Loucy (cell line): ENCODE measurements around the gene VPS29.

ENCODE experiments used
- H2AFZ ChIP-seq: fragments of 200-600 bp; sonication (generic); 2 replicates; pipeline ENCODE4 v1.6.0; 2016; ENCODE audit warnings: antibody characterized with exemption, mild to moderate bottlenecking, low read length, moderate library complexity
- H3F3A ChIP-seq: fragments of 200-600 bp; 2 replicates; pipeline ENCODE4 v1.6.0; 2016; ENCODE audit warnings: antibody characterized with exemption, low read depth, mild to moderate bottlenecking
- H3K27me3 ChIP-seq: fragments of 200-600 bp; sonication (generic); 2 replicates; pipeline ENCODE4 v1.6.1; 2014; ENCODE audit warnings: low read length, mild to moderate bottlenecking; ENCODE audit not compliant: insufficient read depth, poor library complexity, severe bottlenecking
- H3K36me3 ChIP-seq: fragments of 200-600 bp; sonication (generic); 2 replicates; pipeline ENCODE4 v1.6.1; 2016; ENCODE audit warnings: low read length; ENCODE audit not compliant: insufficient read depth
- H3K4me1 ChIP-seq: fragments of 200-600 bp; sonication (generic); 2 replicates; pipeline ENCODE4 v1.5.1; 2014; ENCODE audit warnings: low read length, mild to moderate bottlenecking; ENCODE audit not compliant: insufficient read depth, poor library complexity, severe bottlenecking
- H3K4me2 ChIP-seq: fragments of 200-600 bp; sonication (generic); 2 replicates; pipeline ENCODE4 v1.6.0; 2014; ENCODE audit warnings: antibody characterized with exemption, low read length, low read depth, mild to moderate bottlenecking; ENCODE audit not compliant: poor library complexity, severe bottlenecking
- H3K4me3 ChIP-seq: fragments of 200-600 bp; sonication (generic); 2 replicates; pipeline ENCODE4 v1.5.1; 2014; ENCODE audit warnings: low read length, mild to moderate bottlenecking, mixed read lengths; ENCODE audit not compliant: poor library complexity, severe bottlenecking
- H3K79me2 ChIP-seq: fragments of 200-600 bp; sonication (generic); 2 replicates; pipeline ENCODE4 v1.6.1; 2014; ENCODE audit warnings: low read length; ENCODE audit not compliant: insufficient read depth
- H3K9ac ChIP-seq: fragments of 200-600 bp; sonication (generic); 2 replicates; pipeline ENCODE4 v1.6.0; 2014; ENCODE audit warnings: mild to moderate bottlenecking, low read depth, low read length, moderate library complexity; ENCODE audit not compliant: poor library complexity, severe bottlenecking
- H3K9me2 ChIP-seq: fragments of 200-600 bp; sonication (generic); replicated peaks from 2 replicates; pipeline ENCODE4 v1.6.1; 2016; ENCODE audit warnings: low read depth, low read length, mixed read lengths
- H3K9me3 ChIP-seq: fragments of 200-600 bp; sonication (generic); 2 replicates; pipeline ENCODE4 v1.6.1; 2014; ENCODE audit warnings: mild to moderate bottlenecking, antibody characterized with exemption, low read length, low read depth; ENCODE audit not compliant: insufficient read depth
- H4K20me1 ChIP-seq: fragments of 200-600 bp; sonication (generic); 2 replicates; pipeline ENCODE4 v1.6.0; 2014; ENCODE audit warnings: antibody characterized with exemption, low read length, mild to moderate bottlenecking; ENCODE audit not compliant: insufficient read depth, poor library complexity, severe bottlenecking
- EZH2phosphoT487 ChIP-seq: fragments of 200-600 bp; IDR thresholded peaks from 2 replicates; pipeline ENCODE4 v1.6.1; 2018; ENCODE audit warnings: antibody characterized with exemption, mild to moderate bottlenecking, moderate library complexity, borderline replicate concordance
- TF ChIP-seq, protein P1 (sequence below): fragments of 200-600 bp; sonication (generic); conservative IDR thresholded peaks from 2 replicates; pipeline ENCODE4 v1.5.1; 2014; ENCODE audit warnings: mild to moderate bottlenecking, antibody characterized with exemption, low read length

VPS29 gene

GRCh38 chr12:110508071-110508586, 6.2 kb upstream of the VPS29 start:
- no peaks in the 10 kb centered on the region for H3K27me3 ChIP-seq
- H3K4me1 ChIP-seq: no peaks in the 10 kb centered on the region
- H3K9me2 ChIP-seq: no peaks in the 10 kb centered on the region
- no peaks in the 10 kb centered on the region for H3K36me3 ChIP-seq
- no peaks in the 10 kb centered on the region for H3K9me3 ChIP-seq
- H3K4me2 ChIP-seq: no peak overlapping the region
- no peak overlapping the region for H3K4me3 ChIP-seq
- H2AFZ ChIP-seq: no peak overlapping the region
- no peak overlapping the region for H3K9ac ChIP-seq
- no peaks in the 10 kb centered on the region for H4K20me1 ChIP-seq
- peaks cover 2% of the 10 kb centered on the region; the same call in 1 of the 2 replicates for H3F3A ChIP-seq
- no peaks in the 10 kb centered on the region for H3K79me2 ChIP-seq
- no peak for TF ChIP-seq EZH2phosphoT487
- TF ChIP-seq, protein P1, sequence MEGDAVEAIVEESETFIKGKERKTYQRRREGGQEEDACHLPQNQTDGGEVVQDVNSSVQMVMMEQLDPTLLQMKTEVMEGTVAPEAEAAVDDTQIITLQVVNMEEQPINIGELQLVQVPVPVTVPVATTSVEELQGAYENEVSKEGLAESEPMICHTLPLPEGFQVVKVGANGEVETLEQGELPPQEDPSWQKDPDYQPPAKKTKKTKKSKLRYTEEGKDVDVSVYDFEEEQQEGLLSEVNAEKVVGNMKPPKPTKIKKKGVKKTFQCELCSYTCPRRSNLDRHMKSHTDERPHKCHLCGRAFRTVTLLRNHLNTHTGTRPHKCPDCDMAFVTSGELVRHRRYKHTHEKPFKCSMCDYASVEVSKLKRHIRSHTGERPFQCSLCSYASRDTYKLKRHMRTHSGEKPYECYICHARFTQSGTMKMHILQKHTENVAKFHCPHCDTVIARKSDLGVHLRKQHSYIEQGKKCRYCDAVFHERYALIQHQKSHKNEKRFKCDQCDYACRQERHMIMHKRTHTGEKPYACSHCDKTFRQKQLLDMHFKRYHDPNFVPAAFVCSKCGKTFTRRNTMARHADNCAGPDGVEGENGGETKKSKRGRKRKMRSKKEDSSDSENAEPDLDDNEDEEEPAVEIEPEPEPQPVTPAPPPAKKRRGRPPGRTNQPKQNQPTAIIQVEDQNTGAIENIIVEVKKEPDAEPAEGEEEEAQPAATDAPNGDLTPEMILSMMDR: no peak

DNA sequence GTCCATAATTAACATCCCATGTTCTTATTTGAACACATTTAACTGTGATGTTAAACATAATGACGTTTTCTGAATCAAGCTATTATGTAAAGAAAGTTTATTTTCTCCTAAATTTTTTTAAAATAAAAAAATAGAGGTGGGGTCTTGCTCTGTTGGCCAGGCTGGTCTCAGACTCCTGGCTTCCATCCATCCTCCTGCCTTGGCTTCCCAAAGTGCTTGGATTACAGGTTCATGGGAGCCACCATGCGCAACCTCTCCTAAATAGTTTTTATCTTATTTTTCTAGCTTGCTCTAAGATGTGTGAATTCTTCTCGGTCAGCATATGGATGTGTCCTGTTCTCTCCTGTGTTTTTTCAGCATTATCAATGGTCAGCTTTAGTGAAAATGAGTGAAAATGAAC, 3.4 kb upstream of the VPS29 start:
- TF ChIP-seq, protein P1: no peak
- no peak for TF ChIP-seq EZH2phosphoT487
- H3K27me3 ChIP-seq: no peaks in the 10 kb centered on the region
- peaks cover 11% of the 10 kb centered on the region for H3K4me1 ChIP-seq
- H3K9me3 ChIP-seq: no peaks in the 10 kb centered on the region
- H3F3A ChIP-seq: peaks cover 2% of the 10 kb centered on the region; the same call in 1 of the 2 replicates
- H3K9ac ChIP-seq: no peak overlapping the region
- H3K9me2 ChIP-seq: no peaks in the 10 kb centered on the region
- no peak overlapping the region for H2AFZ ChIP-seq
- H4K20me1 ChIP-seq: peaks cover 10% of the 10 kb centered on the region
- peaks cover 20% of the 10 kb centered on the region for H3K79me2 ChIP-seq
- no peak overlapping the region for H3K4me3 ChIP-seq
- H3K36me3 ChIP-seq: no peaks in the 10 kb centered on the region
- H3K4me2 ChIP-seq: no peak overlapping the region

- Histone ChIP-seq H3K4me2 (no peak overlapping the region), H3K36me3 (no peaks in the 10 kb centered on the region), H3K27me3 (no peaks in the 10 kb centered on the region), H3K4me3 (no peak overlapping the region), H3K9me2 (no peaks in the 10 kb centered on the region), H4K20me1 (peaks cover 23% of the 10 kb centered on the region), H3F3A (peaks cover 2% of the 10 kb centered on the region; the same call in 1 of the 2 replicates), H2AFZ (no peak overlapping the region), H3K9ac (peak overlapping the region; percentile 88), H3K79me2 (peaks cover 39% of the 10 kb centered on the region), H3K9me3 (no peaks in the 10 kb centered on the region), H3K4me1 (peaks cover 29% of the 10 kb centered on the region)
- TF ChIP-seq, protein P1: no peak
- no peak for TF ChIP-seq EZH2phosphoT487
Observed at GRCh38 chr12:110503432-110503831, 1.5 kb upstream of the VPS29 start.
